CD4-positive, alpha-beta T cell treated with Interferon gamma for 1 hour (primary cell): ENCODE data around the gene TRAT1.
"Not testable (repeated sequence)": the region's sequence is repeated elsewhere in the genome, so short reads cannot be mapped to it uniquely, and the experiment has no call there.

Source experiments
- DNase-seq: peaks from one replicate; pipeline ENCODE4 v3.0.0-alpha.2; 2020

TRAT1 gene

GRCh38 chr3:108822123-108822897, at the start of gene TRAT1:
Gene TRAT1, plus strand, starts transcription at chr3:108822786. Its CDS starts 142 bp downstream, at chr3:108822928.
- DNase-seq = no peak

GRCh38 chr3:108775649-108776048, 46.9 kb upstream of the TRAT1 start:
- DNase-seq = no peak

GRCh38 chr3:108779496-108779895, 43.1 kb upstream of the TRAT1 start:
- DNase-seq = no peak

- DNase-seq = peak; percentile 22
Observed at GRCh38 chr3:108780235-108780634, 42.4 kb upstream of the TRAT1 start.

- no peak for DNase-seq
Observed at GRCh38 chr3:108791473-108791872, 31.1 kb upstream of the TRAT1 start.

- DNase-seq = no peak
Observed at GRCh38 chr3:108804437-108804836, 18.1 kb upstream of the TRAT1 start.

- no peak for DNase-seq
Observed at GRCh38 chr3:108804966-108805365, 17.6 kb upstream of the TRAT1 start.

- peak; percentile 20 for DNase-seq
Observed at GRCh38 chr3:108806316-108806715, 16.3 kb upstream of the TRAT1 start.

- DNase-seq = peak; percentile 63
Observed at GRCh38 chr3:108818404-108818803, 4.2 kb upstream of the TRAT1 start.

- DNase-seq = no peak
Observed at GRCh38 chr3:108820586-108820985, 2.0 kb upstream of the TRAT1 start.

- no peak for DNase-seq
Observed at GRCh38 chr3:108823227-108823626, 641 bp downstream of the TRAT1 start.

- not testable (repeated sequence) for DNase-seq
Observed at GRCh38 chr3:108823803-108824202, 1.2 kb downstream of the TRAT1 start.

GRCh38 chr3:108826309-108827187, 4.0 kb downstream of the TRAT1 start:
- no peak for DNase-seq

GRCh38 chr3:108830381-108830780, 7.8 kb downstream of the TRAT1 start:
- no peak for DNase-seq

- no peak for DNase-seq
Observed at GRCh38 chr3:108830991-108831614, 8.5 kb downstream of the TRAT1 start.

GRCh38 chr3:108833611-108834010, 11.0 kb downstream of the TRAT1 start:
- DNase-seq = no peak

GRCh38 chr3:108834551-108834950, 12.0 kb downstream of the TRAT1 start:
- DNase-seq = no peak

- DNase-seq = no peak
Observed at GRCh38 chr3:108835101-108835500, 12.5 kb downstream of the TRAT1 start.

- DNase-seq = no peak
Observed at GRCh38 chr3:108838436-108838835, 15.8 kb downstream of the TRAT1 start.

- DNase-seq = no peak
Observed at GRCh38 chr3:108845709-108846293, 23.2 kb downstream of the TRAT1 start.

- DNase-seq = no peak
Observed at GRCh38 chr3:108847187-108847586, 24.6 kb downstream of the TRAT1 start.

- no peak for DNase-seq
Observed at GRCh38 chr3:108849075-108849474, 26.5 kb downstream of the TRAT1 start.

- no peak for DNase-seq
Observed at GRCh38 chr3:108861401-108861800, 38.8 kb downstream of the TRAT1 start.
